CD4-positive, CD25-positive, alpha-beta regulatory T cell (primary cell): ENCODE measurements around the gene UGT1A6. TPM values are rescaled to one million over a fixed set of nuclear protein-coding genes. Genes with fewer than 3 reads are reported as not detected.

Source experiments
- ATAC-seq, 2 donors: fragments of 150-1000 bp; cut with Tn5 transposase; one replicate each; pipeline ENCODE4 v1.10.0; 2021; ENCODE audit warnings: low read depth in 2 of 2, moderate number of reproducible peaks in 2 of 2, moderate library complexity in 1 of 2
- DNase-seq, 3 donors: peaks; one replicate each; pipeline versions ENCODE4 v3.0.0 to v3.0.0-alpha.2; 2012 to 2022; ENCODE audit warnings: mixed read lengths in 1 of 3
- H3K27ac ChIP-seq: one replicate; pipeline ENCODE4 v1.7.0; 2013; ENCODE audit warnings: mild to moderate bottlenecking, low read length; ENCODE audit not compliant: insufficient read depth, poor library complexity, severe bottlenecking
- H3K27me3 ChIP-seq: one replicate; pipeline ENCODE4 v1.7.0; 2013; ENCODE audit warnings: low read length; ENCODE audit not compliant: control insufficient read depth, insufficient read depth
- H3K36me3 ChIP-seq: one replicate; pipeline ENCODE4 v1.7.0; 2013; ENCODE audit warnings: mild to moderate bottlenecking, low read length, moderate library complexity; ENCODE audit not compliant: control insufficient read depth, insufficient read depth
- H3K4me1 ChIP-seq: 2 replicates; pipeline ENCODE4 v1.7.0; 2013; ENCODE audit warnings: mild to moderate bottlenecking, low read length; ENCODE audit not compliant: insufficient read depth, control insufficient read depth, poor library complexity, severe bottlenecking
- H3K4me3 ChIP-seq: one replicate; pipeline ENCODE4 v1.7.0; 2013; ENCODE audit warnings: low read depth, mild to moderate bottlenecking, low read length, moderate library complexity
- H3K9me3 ChIP-seq, 2 experiments: 1 replicate in 1 of 2; 2 replicates in 1 of 2; pipeline ENCODE4 v1.7.0; 2013; ENCODE audit warnings: low read length in 2 of 2, mild to moderate bottlenecking in 1 of 2, moderate library complexity in 1 of 2; ENCODE audit not compliant: control insufficient read depth in 2 of 2
- H3K27ac Mint-ChIP-seq, 3 donors: one replicate each; pipeline ENCODE4 v1.8.0; 2020 to 2022; ENCODE audit warnings: mild to moderate bottlenecking in 3 of 3, mixed read lengths in 3 of 3, moderate library complexity in 2 of 3
- H3K27me3 Mint-ChIP-seq: one replicate; pipeline ENCODE4 v1.8.0; 2022; ENCODE audit warnings: mild to moderate bottlenecking, mixed read lengths
- H3K36me3 Mint-ChIP-seq: one replicate; pipeline ENCODE4 v1.8.0; 2020; ENCODE audit warnings: mixed read lengths
- H3K4me1 Mint-ChIP-seq, 4 donors: one replicate each; pipeline ENCODE4 v1.8.0; 2020 to 2022; ENCODE audit warnings: mixed read lengths in 4 of 4, mild to moderate bottlenecking in 1 of 4
- H3K4me3 Mint-ChIP-seq, 4 donors: one replicate each; pipeline ENCODE4 v1.8.0; 2020 to 2022; ENCODE audit warnings: mild to moderate bottlenecking in 4 of 4, mixed read lengths in 4 of 4, moderate library complexity in 3 of 4
- H3K9me3 Mint-ChIP-seq, 7 donors: one replicate each; pipeline ENCODE4 v1.8.0; 2020 to 2022; ENCODE audit warnings: mixed read lengths in 7 of 7, mild to moderate bottlenecking in 3 of 7, moderate library complexity in 2 of 7
- polyA plus RNA-seq, 4 donors: library from polyadenylated mRNA; unstranded; fragments of 300-500 nt; fragmentation: Illumina TruSeq; gene quantifications; one replicate each; pipeline ENCODE4 v1.2.3, GENCODE V29; 2021
- total RNA-seq: library from RNA; stranded (reverse); gene quantifications from one replicate; pipeline ENCODE4 v1.2.3, GENCODE V29; 2022

Gene UGT1A6
- total and polyA plus RNA-seq, 5 donors from 2014 or later, result not detected

DNA sequence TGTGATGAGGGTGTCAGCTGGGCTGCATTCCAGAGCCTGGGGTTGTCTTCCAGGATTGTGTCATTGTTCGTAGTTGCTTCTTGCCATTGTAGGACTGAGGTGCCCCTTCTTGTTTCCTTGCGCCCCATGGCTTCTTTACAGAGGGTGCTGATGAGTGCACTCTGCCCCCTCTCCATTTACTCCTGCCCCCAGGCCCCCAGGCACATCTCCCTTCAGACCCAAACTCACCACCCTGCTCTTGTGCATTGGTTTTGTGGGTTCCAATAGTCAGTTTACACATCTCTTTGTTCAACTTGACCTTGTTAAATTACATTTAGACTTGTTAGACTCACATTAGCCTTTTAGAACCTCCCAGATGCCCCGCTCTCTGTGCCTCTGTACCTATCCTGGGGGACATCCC lies 128.5 kb downstream of the UGT1A6 start:
- ATAC-seq, result no peak
- no peak for DNase-seq
- Histone ChIP-seq H3K27me3 (no peaks in the 10 kb centered on the region), H3K27ac (no peak overlapping the region), H3K4me1 (no peaks in the 10 kb centered on the region), H3K4me3 (no peak overlapping the region), H3K9me3 (no peaks in the 10 kb centered on the region), H3K36me3 (no peaks in the 10 kb centered on the region)
- no peak overlapping the region for H3K4me3 Mint-ChIP-seq
- H3K9me3 Mint-ChIP-seq, result peaks cover 0 to 1% (median 0%) of the 10 kb centered on the region in 7 donors
- H3K27me3 Mint-ChIP-seq, result peaks cover 18% of the 10 kb centered on the region
- H3K36me3 Mint-ChIP-seq, result peaks cover 4% of the 10 kb centered on the region
- no peak overlapping the region for H3K27ac Mint-ChIP-seq
- no peaks in the 10 kb centered on the region for H3K4me1 Mint-ChIP-seq

DNA sequence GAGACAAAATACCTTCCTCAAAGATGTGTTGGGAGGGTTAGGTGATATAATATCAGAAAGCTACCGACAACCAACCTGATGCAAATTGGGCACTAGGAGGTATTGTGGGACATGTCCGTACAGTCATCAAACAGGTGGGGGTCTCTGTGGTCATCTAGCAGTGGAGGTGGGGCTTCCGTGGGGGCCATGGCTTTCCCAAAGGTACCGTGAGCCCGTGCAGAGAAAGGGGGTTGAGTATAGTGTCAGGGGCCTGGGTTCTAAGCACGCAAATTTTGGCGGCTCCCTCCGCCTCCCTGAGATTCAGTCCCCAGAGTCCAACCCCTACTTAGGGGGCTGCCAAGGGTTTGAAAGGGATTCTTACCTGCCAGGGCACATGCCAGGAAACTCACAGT lies 129.0 kb downstream of the UGT1A6 start:
- peaks cover 0 to 1% (median 0%) of the 10 kb centered on the region in 7 donors for H3K9me3 Mint-ChIP-seq
- no peaks in the 10 kb centered on the region for H3K27me3 ChIP-seq
- H3K4me1 ChIP-seq, result no peaks in the 10 kb centered on the region
- H3K36me3 Mint-ChIP-seq, result peaks cover 4% of the 10 kb centered on the region
- H3K4me3 ChIP-seq, result no peak overlapping the region
- H3K27ac ChIP-seq, result no peak overlapping the region
- no peaks in the 10 kb centered on the region for H3K4me1 Mint-ChIP-seq
- no peak overlapping the region for H3K4me3 Mint-ChIP-seq
- H3K27ac Mint-ChIP-seq, result no peak overlapping the region
- DNase-seq (no peak), ATAC-seq (no peak)
- H3K9me3 ChIP-seq, result no peaks in the 10 kb centered on the region
- peaks cover 18% of the 10 kb centered on the region for H3K27me3 Mint-ChIP-seq
- no peaks in the 10 kb centered on the region for H3K36me3 ChIP-seq

DNA sequence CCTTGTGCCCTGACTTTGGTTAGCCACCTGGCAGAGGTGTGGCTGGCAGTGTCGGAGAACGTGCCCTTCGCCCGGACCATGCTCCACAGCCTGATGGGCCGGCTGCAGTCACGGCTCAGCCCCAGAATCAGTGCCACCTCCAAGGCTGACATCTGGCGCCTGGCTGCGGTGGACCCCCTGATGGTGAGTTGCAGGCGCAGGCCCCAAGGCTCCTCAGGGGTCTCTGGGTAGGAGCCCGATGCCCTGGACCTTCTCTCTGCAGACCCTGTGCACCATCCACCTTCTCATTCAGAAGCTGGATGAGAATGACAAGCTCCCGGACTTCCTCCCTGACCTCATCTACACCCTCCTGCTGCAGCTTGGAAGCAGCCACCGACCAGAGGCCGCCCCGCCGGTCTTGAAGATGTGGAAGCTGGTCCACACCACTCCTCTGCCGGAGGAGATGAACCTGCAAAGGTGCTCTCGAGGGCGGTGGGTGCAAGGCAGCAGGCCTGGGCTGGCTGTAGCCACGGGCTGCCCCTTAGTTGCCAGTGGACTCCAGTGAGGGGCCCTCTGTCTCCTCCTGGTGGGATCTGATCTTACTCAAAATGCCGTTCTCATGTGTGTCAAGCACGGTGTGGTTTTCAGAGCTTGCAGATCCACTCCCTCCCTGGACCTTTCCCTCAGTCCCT lies 129.5 kb downstream of the UGT1A6 start:
- H3K9me3 ChIP-seq, result no peaks in the 10 kb centered on the region
- no peaks in the 10 kb centered on the region for H3K27me3 ChIP-seq
- Mint-ChIP-seq H3K4me1 (no peaks in the 10 kb centered on the region), H3K9me3 (peaks cover 0 to 1% (median 0%) of the 10 kb centered on the region in 7 donors), H3K4me3 (no peak overlapping the region), H3K36me3 (peaks cover 4% of the 10 kb centered on the region), H3K27me3 (peaks cover 17% of the 10 kb centered on the region), H3K27ac (no peak overlapping the region)
- H3K4me3 ChIP-seq, result no peak overlapping the region
- no peaks in the 10 kb centered on the region for H3K36me3 ChIP-seq
- ATAC-seq (no peak), DNase-seq (no peak)
- H3K27ac ChIP-seq, result no peak overlapping the region
- H3K4me1 ChIP-seq, result no peaks in the 10 kb centered on the region

Other genes with a start within 250 kb of the UGT1A6 start
- 17.2 TPM for gene USP40, start 126.1 kb upstream of the UGT1A6 start, total RNA-seq
- 1 to 10 TPM; 2.7 to 6.2 (median 5.1) TPM for gene USP40, start 126.1 kb upstream of the UGT1A6 start, polyA plus RNA-seq
- not detected for gene UGT1A8, start 75.3 kb upstream of the UGT1A6 start, total RNA-seq
- not detected for gene UGT1A8, start 75.3 kb upstream of the UGT1A6 start, polyA plus RNA-seq
- gene UGT1A10, start 56.4 kb upstream of the UGT1A6 start, total RNA-seq, result not detected
- gene UGT1A10, start 56.4 kb upstream of the UGT1A6 start, polyA plus RNA-seq, result not detected
- not detected for gene UGT1A9, start 21.0 kb upstream of the UGT1A6 start, total RNA-seq
- not detected for gene UGT1A9, start 21.0 kb upstream of the UGT1A6 start, polyA plus RNA-seq
- gene UGT1A7, start 11.0 kb upstream of the UGT1A6 start, total RNA-seq, result not detected
- gene UGT1A7, start 11.0 kb upstream of the UGT1A6 start, polyA plus RNA-seq, result not detected
- gene UGT1A5, start 20.0 kb downstream of the UGT1A6 start, total RNA-seq, result not detected
- not detected for gene UGT1A5, start 20.0 kb downstream of the UGT1A6 start, polyA plus RNA-seq
- gene UGT1A4, start 25.8 kb downstream of the UGT1A6 start, total RNA-seq, result not detected
- gene UGT1A4, start 25.8 kb downstream of the UGT1A6 start, polyA plus RNA-seq, result not detected
- not detected for gene UGT1A3, start 36.2 kb downstream of the UGT1A6 start, total RNA-seq
- not detected for gene UGT1A3, start 36.2 kb downstream of the UGT1A6 start, polyA plus RNA-seq
- not detected for gene UGT1A1, start 67.4 kb downstream of the UGT1A6 start, total RNA-seq
- gene UGT1A1, start 67.4 kb downstream of the UGT1A6 start, polyA plus RNA-seq, result not detected
- not detected for gene MROH2A, start 85.4 kb downstream of the UGT1A6 start, total RNA-seq
- not detected for gene MROH2A, start 85.4 kb downstream of the UGT1A6 start, polyA plus RNA-seq
- 1.8 TPM for gene HJURP, start 161.6 kb downstream of the UGT1A6 start, total RNA-seq
- 1 to 10 TPM in 2 of 4 donors, under 1 TPM in 2; 0.34 to 1.7 (median 0.98) TPM for gene HJURP, start 161.6 kb downstream of the UGT1A6 start, polyA plus RNA-seq
- gene TRPM8, start 224.5 kb downstream of the UGT1A6 start, total RNA-seq, result not detected
- not detected for gene TRPM8, start 224.5 kb downstream of the UGT1A6 start, polyA plus RNA-seq